MM.1S (cell line): ENCODE results near the gene ANKRD16.

Experiments
- CTCF ChIP-seq: fragments of 300-600 bp; sonication (generic); IDR thresholded peaks from 2 replicates; pipeline ENCODE4 v1.5.1; 2016; ENCODE audit warnings: antibody characterized with exemption, low read length, mixed read lengths
- EZH2 ChIP-seq: fragments of 300-600 bp; sonication (generic); optimal IDR thresholded peaks from 2 replicates; pipeline ENCODE3; 2017; ENCODE audit warnings: low read depth, mild to moderate bottlenecking, antibody characterized with exemption, low read length, mixed read lengths
- EZH2phosphoT487 ChIP-seq: fragments of 300-600 bp; sonication (generic); IDR thresholded peaks from 2 replicates; pipeline ENCODE4 v1.6.1; 2018; ENCODE audit warnings: antibody characterized with exemption, low read length

DNA sequence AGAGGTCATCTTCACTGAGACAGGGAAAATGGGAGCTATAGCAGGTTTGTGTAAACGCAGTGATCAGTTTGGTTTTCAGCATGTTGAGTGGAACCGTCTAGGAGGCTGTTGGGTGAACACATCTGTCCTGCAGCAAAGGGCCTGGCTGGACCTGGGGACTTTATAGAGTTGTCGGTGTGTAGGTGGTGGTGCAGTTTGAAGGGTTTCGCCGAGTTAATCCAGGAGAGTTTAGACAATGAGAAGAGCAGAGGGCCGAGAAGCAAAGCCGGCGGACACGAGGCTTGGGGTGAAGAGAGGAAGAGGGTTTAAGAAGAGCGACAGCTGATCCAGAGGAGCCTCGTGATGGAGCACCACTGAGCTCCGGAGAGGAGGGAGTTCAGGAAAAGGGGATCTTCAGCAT is 48.6 kb upstream of the ANKRD16 start:
- no peak for TF ChIP-seq EZH2
- TF ChIP-seq CTCF: no peak
- no peak for TF ChIP-seq EZH2phosphoT487
